HCT116 (cell line): ENCODE results near the gene CDHR5. TPM values are rescaled to one million over a fixed set of nuclear protein-coding genes. Genes with fewer than 3 reads are reported as not detected.

Source experiments
- ATAC-seq: fragments of 200-7000 bp; cut with Tn5 transposase; 2 replicates; pipeline ENCODE4 v1.9.1; 2020; ENCODE audit warnings: mild to moderate bottlenecking, moderate library complexity
- BruUV-seq: library from RNA; stranded (reverse); fragments of 400-500 nt; replicated peaks from 2 replicates; lab custom pipeline; 2021; lab: Mats Ljungman, UMichigan
- CTCF ChIA-PET: fragments of 300-600 bp; sonication (Branson Sonifier 250); formaldehyde crosslinking; loops from one replicate; lab custom pipeline; 2021; ENCODE audit warnings: antibody characterized with exemption; lab: Charles Lee
- POLR2A ChIA-PET: fragments of 300-600, 350-600 bp; sonication (Branson Sonifier 250); formaldehyde crosslinking; loops from one replicate; lab custom pipeline; 2021; ENCODE audit warnings: antibody characterized with exemption; lab: Charles Lee
- RAD21 ChIA-PET, 2 experiments: fragments of 300-600 bp; sonication (Branson Sonifier 250); formaldehyde crosslinking; loops; one replicate each; lab custom pipeline; 2023; ENCODE audit warnings: low total read pairs in 2 of 2; ENCODE audit not compliant: uncharacterized antibody in 2 of 2, unreplicated experiment in 2 of 2, low non-redundant PET in 1 of 2; lab: Charles Lee
- DNase-seq: peaks from one replicate; pipeline ENCODE4 v3.0.0-alpha.2; 2010; ENCODE audit warnings: low read depth, low spot score
- H2AFZ ChIP-seq: fragments of 200-600 bp; shearing (Covaris generic), sonication (generic); 2 replicates; pipeline ENCODE4 v1.6.1; 2017; ENCODE audit warnings: low read depth, mixed run types, mixed read lengths, antibody characterized with exemption, low read length; ENCODE audit not compliant: poor library complexity, severe bottlenecking
- H3K27ac ChIP-seq: 2 replicates; pipeline ENCODE4 v1.5.1; 2012; ENCODE audit warnings: low read depth, low read length
- H3K27me3 ChIP-seq: fragments of 200-600 bp; sonication (generic); 2 replicates; pipeline ENCODE4 v1.6.1; 2016; ENCODE audit warnings: mixed run types, low read length, mixed read lengths; ENCODE audit not compliant: insufficient read depth
- H3K36me3 ChIP-seq, 2 experiments: fragments of 200-500 bp in 1 of 2; fragments of 200-600 bp in 1 of 2; sonication (Bioruptor generic) in 1 of 2; sonication (generic) in 1 of 2; 2 replicates each; pipeline versions ENCODE4 v1.5.1 to v1.6.1; 2014 to 2016; ENCODE audit warnings: low read length in 2 of 2, inconsistent platforms in 1 of 2, mixed read lengths in 1 of 2, mixed run types in 1 of 2; ENCODE audit not compliant: insufficient read depth in 2 of 2, control insufficient read depth in 1 of 2
- H3K4me1 ChIP-seq, 2 experiments: fragments of 200-600 bp in 1 of 2; sonication (generic) in 1 of 2; 2 replicates each; pipeline versions ENCODE4 v1.5.1 to v1.6.1; 2012 to 2017; ENCODE audit warnings: low read length in 2 of 2, inconsistent platforms in 1 of 2, mild to moderate bottlenecking in 1 of 2, mixed read lengths in 1 of 2, mixed run types in 1 of 2, moderate library complexity in 1 of 2; ENCODE audit not compliant: insufficient read depth in 2 of 2, control insufficient read depth in 1 of 2
- H3K4me2 ChIP-seq: fragments of 200-600 bp; sonication (generic); 2 replicates; pipeline ENCODE4 v1.6.1; 2017; ENCODE audit warnings: mixed run types, low read length, mixed read lengths
- H3K4me3 ChIP-seq, 2 experiments: fragments of 200-600 bp in 1 of 2; sonication (generic) in 1 of 2; replicated peaks in 1 of 2; 2 replicates each; pipeline ENCODE4 v1.5.1; 2011 to 2016; ENCODE audit warnings: low read length in 2 of 2, control low read depth in 1 of 2, low read depth in 1 of 2, mild to moderate bottlenecking in 1 of 2, mixed read lengths in 1 of 2, mixed run types in 1 of 2
- H3K79me2 ChIP-seq: fragments of 200-600 bp; sonication (generic); 2 replicates; pipeline ENCODE4 v1.6.1; 2017; ENCODE audit warnings: mild to moderate bottlenecking, mixed run types, low read length, moderate library complexity, mixed read lengths; ENCODE audit not compliant: insufficient read depth
- H3K9ac ChIP-seq: fragments of 200-600 bp; sonication (generic); 2 replicates; pipeline ENCODE4 v1.6.1; 2016; ENCODE audit warnings: low read length, mixed read lengths
- H3K9me2 ChIP-seq: fragments of 200-600 bp; sonication (generic), shearing (Covaris generic); 2 replicates; pipeline ENCODE4 v1.6.1; 2017; ENCODE audit warnings: mixed run types, mild to moderate bottlenecking, moderate library complexity; ENCODE audit not compliant: insufficient read depth
- H3K9me3 ChIP-seq, 2 experiments: fragments of 200-500 bp in 1 of 2; fragments of 200-600 bp in 1 of 2; sonication (Bioruptor generic) in 1 of 2; sonication (generic) in 1 of 2; 2 replicates each; pipeline ENCODE4 v1.6.1; 2014 to 2017; ENCODE audit warnings: low read length in 2 of 2, mixed read lengths in 2 of 2, inconsistent platforms in 1 of 2, low read depth in 1 of 2, mild to moderate bottlenecking in 1 of 2, mixed run types in 1 of 2, moderate library complexity in 1 of 2; ENCODE audit not compliant: control insufficient read depth in 1 of 2, insufficient read depth in 1 of 2
- H4K20me1 ChIP-seq: fragments of 200-600 bp; sonication (generic), shearing (Covaris generic); 2 replicates; pipeline ENCODE4 v1.6.1; 2017; ENCODE audit warnings: mixed run types, mild to moderate bottlenecking, moderate library complexity; ENCODE audit not compliant: insufficient read depth
- CBX3 ChIP-seq: IDR thresholded peaks from 2 replicates; pipeline ENCODE4 v1.6.1; 2012; ENCODE audit warnings: low read depth
- CEBPB ChIP-seq: IDR thresholded peaks from 2 replicates; pipeline ENCODE4 v1.6.1; 2012; ENCODE audit warnings: low read depth
- EGR1 ChIP-seq: IDR thresholded peaks from 2 replicates; pipeline ENCODE4 v1.6.1; 2012; ENCODE audit warnings: low read depth
- ELF1 ChIP-seq: IDR thresholded peaks from 2 replicates; pipeline ENCODE4 v1.6.1; 2012; ENCODE audit warnings: low read depth, borderline replicate concordance
- EZH2 ChIP-seq: fragments of 200-600 bp; sonication (generic); IDR thresholded peaks from 2 replicates; pipeline ENCODE4 v1.6.1; 2017; ENCODE audit warnings: antibody characterized with exemption, mixed run types
- EZH2phosphoT487 ChIP-seq: fragments of 200-600 bp; IDR thresholded peaks from 2 replicates; pipeline ENCODE4 v1.6.1; 2018; ENCODE audit warnings: antibody characterized with exemption, borderline replicate concordance
- FOSL1 ChIP-seq: IDR thresholded peaks from 2 replicates; pipeline ENCODE4 v1.6.1; 2012; ENCODE audit warnings: low read depth
- JUND ChIP-seq: IDR thresholded peaks from 2 replicates; pipeline ENCODE4 v1.6.1; 2012
- POLR2A ChIP-seq: IDR thresholded peaks from 2 replicates; pipeline ENCODE4 v1.7.0; 2011; ENCODE audit warnings: borderline replicate concordance; ENCODE audit not compliant: insufficient read depth, insufficient read length; ENCODE audit errors: extremely low read depth
- POLR2AphosphoS5 ChIP-seq: IDR thresholded peaks from 2 replicates; pipeline ENCODE4 v1.6.1; 2011; ENCODE audit warnings: mild to moderate bottlenecking, low read depth, low read length, moderate library complexity
- RAD21 ChIP-seq: IDR thresholded peaks from 2 replicates; pipeline ENCODE4 v1.6.1; 2012; ENCODE audit warnings: low read depth, mild to moderate bottlenecking
- SIN3A ChIP-seq: IDR thresholded peaks from 2 replicates; pipeline ENCODE4 v1.6.1; 2012; ENCODE audit warnings: low read depth
- SP1 ChIP-seq: IDR thresholded peaks from 2 replicates; pipeline ENCODE4 v1.6.1; 2012; ENCODE audit warnings: low read depth
- YY1 ChIP-seq: IDR thresholded peaks from 2 replicates; pipeline ENCODE4 v1.6.1; 2011; ENCODE audit warnings: low read length, low read depth, moderate library complexity, mild to moderate bottlenecking; ENCODE audit not compliant: insufficient replicate concordance; ENCODE audit errors: extremely low read depth
- ZFX ChIP-seq: fragments of 450-650 bp; IDR thresholded peaks from 2 replicates; pipeline ENCODE4 v1.6.1; 2017
- ZNF274 ChIP-seq: fragments of 200-500 bp; sonication (Bioruptor generic); IDR thresholded peaks from 2 replicates; pipeline ENCODE4 v1.6.1; 2014; ENCODE audit warnings: mild to moderate bottlenecking, low read depth, low read length, inconsistent platforms
- intact Hi-C: fragments of 100-400 bp; cut with micrococcal nuclease; formaldehyde crosslinking; loops from 2 replicates; pipeline ENCODE4 v1.10.0; 2022
- total RNA-seq: library from RNA; stranded (reverse); gene quantifications from one replicate; pipeline ENCODE4 v1.2.1, GENCODE V29; 2021; ENCODE audit not compliant: unreplicated experiment
- TF ChIP-seq, protein P1 (sequence below): IDR thresholded peaks from 2 replicates; pipeline ENCODE4 v1.6.1; 2011; ENCODE audit warnings: mild to moderate bottlenecking, low read length, moderate library complexity; ENCODE audit not compliant: insufficient replicate concordance; ENCODE audit errors: extremely low read depth
- TF ChIP-seq, protein P2 (sequence below): IDR thresholded peaks from 2 replicates; pipeline ENCODE4 v1.6.1; 2012; ENCODE audit warnings: low read depth

CDHR5 gene
- total RNA-seq, 1 experiment from 2014 or later: not detected

- H3K36me3 ChIP-seq: peaks cover 35 to 46% of the 10 kb centered on the region in 2 experiments
- no peaks in the 10 kb centered on the region; the same call in 1 of the 2 replicates for H4K20me1 ChIP-seq
- peaks cover 93% of the 10 kb centered on the region for H3K79me2 ChIP-seq
- H3K9ac ChIP-seq: no peak overlapping the region
- intact Hi-C loops: no loop called here
- no peak overlapping the region for H3K4me3 ChIP-seq
- no peaks in the 10 kb centered on the region for H3K4me1 ChIP-seq
- CTCF ChIA-PET: no interaction called here
- RAD21 ChIA-PET: no interaction called here
- no peaks in the 10 kb centered on the region for H3K9me3 ChIP-seq
- TF ChIP-seq EGR1 (no peak), ELF1 (no peak), SIN3A (no peak), EZH2phosphoT487 (no peak), YY1 (no peak), POLR2A (no peak), JUND (no peak), EZH2 (no peak), POLR2AphosphoS5 (no peak), ZFX (no peak), SP1 (no peak), RAD21 (no peak), ZNF274 (no peak), FOSL1 (no peak), CEBPB (no peak), CBX3 (no peak)
- TF ChIP-seq, protein P1, sequence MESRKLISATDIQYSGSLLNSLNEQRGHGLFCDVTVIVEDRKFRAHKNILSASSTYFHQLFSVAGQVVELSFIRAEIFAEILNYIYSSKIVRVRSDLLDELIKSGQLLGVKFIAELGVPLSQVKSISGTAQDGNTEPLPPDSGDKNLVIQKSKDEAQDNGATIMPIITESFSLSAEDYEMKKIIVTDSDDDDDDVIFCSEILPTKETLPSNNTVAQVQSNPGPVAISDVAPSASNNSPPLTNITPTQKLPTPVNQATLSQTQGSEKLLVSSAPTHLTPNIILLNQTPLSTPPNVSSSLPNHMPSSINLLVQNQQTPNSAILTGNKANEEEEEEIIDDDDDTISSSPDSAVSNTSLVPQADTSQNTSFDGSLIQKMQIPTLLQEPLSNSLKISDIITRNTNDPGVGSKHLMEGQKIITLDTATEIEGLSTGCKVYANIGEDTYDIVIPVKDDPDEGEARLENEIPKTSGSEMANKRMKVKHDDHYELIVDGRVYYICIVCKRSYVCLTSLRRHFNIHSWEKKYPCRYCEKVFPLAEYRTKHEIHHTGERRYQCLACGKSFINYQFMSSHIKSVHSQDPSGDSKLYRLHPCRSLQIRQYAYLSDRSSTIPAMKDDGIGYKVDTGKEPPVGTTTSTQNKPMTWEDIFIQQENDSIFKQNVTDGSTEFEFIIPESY: no peak
- TF ChIP-seq, protein P2, sequence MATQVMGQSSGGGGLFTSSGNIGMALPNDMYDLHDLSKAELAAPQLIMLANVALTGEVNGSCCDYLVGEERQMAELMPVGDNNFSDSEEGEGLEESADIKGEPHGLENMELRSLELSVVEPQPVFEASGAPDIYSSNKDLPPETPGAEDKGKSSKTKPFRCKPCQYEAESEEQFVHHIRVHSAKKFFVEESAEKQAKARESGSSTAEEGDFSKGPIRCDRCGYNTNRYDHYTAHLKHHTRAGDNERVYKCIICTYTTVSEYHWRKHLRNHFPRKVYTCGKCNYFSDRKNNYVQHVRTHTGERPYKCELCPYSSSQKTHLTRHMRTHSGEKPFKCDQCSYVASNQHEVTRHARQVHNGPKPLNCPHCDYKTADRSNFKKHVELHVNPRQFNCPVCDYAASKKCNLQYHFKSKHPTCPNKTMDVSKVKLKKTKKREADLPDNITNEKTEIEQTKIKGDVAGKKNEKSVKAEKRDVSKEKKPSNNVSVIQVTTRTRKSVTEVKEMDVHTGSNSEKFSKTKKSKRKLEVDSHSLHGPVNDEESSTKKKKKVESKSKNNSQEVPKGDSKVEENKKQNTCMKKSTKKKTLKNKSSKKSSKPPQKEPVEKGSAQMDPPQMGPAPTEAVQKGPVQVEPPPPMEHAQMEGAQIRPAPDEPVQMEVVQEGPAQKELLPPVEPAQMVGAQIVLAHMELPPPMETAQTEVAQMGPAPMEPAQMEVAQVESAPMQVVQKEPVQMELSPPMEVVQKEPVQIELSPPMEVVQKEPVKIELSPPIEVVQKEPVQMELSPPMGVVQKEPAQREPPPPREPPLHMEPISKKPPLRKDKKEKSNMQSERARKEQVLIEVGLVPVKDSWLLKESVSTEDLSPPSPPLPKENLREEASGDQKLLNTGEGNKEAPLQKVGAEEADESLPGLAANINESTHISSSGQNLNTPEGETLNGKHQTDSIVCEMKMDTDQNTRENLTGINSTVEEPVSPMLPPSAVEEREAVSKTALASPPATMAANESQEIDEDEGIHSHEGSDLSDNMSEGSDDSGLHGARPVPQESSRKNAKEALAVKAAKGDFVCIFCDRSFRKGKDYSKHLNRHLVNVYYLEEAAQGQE: no peak
- BruUV-seq: no TSS peak
- DNase-seq: no peak
- no peak overlapping the region for H2AFZ ChIP-seq
- POLR2A ChIA-PET: no interaction called here
- ATAC-seq: peak; percentile 21; the same call in 1 of the 2 replicates
- no peak overlapping the region for H3K4me2 ChIP-seq
- no peak overlapping the region for H3K27ac ChIP-seq
- H3K9me2 ChIP-seq: no peaks in the 10 kb centered on the region
- no peaks in the 10 kb centered on the region for H3K27me3 ChIP-seq
These were observed 40.5 kb downstream of the CDHR5 start for GRCh38 chr11:584287-584686.
